Suprapubic skin (tissue), 4 donors: ENCODE data around the gene XRRA1. TPM values are rescaled to one million over a fixed set of nuclear protein-coding genes. Genes with fewer than 3 reads are reported as not detected.
"Not testable (repeated sequence)": the region's sequence is repeated elsewhere in the genome, so short reads cannot be mapped to it uniquely, and the experiment has no call there.

Source experiments
- DNase-seq, 2 donors: peaks; one replicate each; pipeline ENCODE4 v3.0.0-alpha.2; 2019; ENCODE audit warnings: low spot score in 2 of 2
- H3K27ac ChIP-seq: fragments of 200-600 bp; sonication (generic); one replicate; pipeline ENCODE4 v1.5.1; 2019
- H3K27me3 ChIP-seq: fragments of 200-600 bp; sonication (generic); one replicate; pipeline ENCODE4 v1.5.1; 2019
- H3K36me3 ChIP-seq: fragments of 200-600 bp; sonication (generic); one replicate; pipeline ENCODE4 v1.5.1; 2019
- H3K4me1 ChIP-seq: fragments of 200-600 bp; sonication (generic); one replicate; pipeline ENCODE4 v1.5.1; 2019
- H3K4me3 ChIP-seq: fragments of 200-600 bp; sonication (generic); one replicate; pipeline ENCODE4 v1.5.1; 2019; ENCODE audit warnings: mild to moderate bottlenecking
- H3K9me3 ChIP-seq: fragments of 200-600 bp; sonication (generic); one replicate; pipeline ENCODE4 v1.5.1; 2019
- EP300 ChIP-seq: sonication (generic); formaldehyde crosslinking; IDR thresholded peaks from one replicate; pipeline ENCODE4 v1.6.1; 2017; ENCODE audit warnings: antibody characterized with exemption
- POLR2A ChIP-seq, 2 donors: fragments of 450-650 bp; IDR thresholded peaks; one replicate each; pipeline ENCODE4 v1.6.1; 2017; ENCODE audit warnings: antibody characterized with exemption in 2 of 2, mild to moderate bottlenecking in 2 of 2, moderate library complexity in 2 of 2
- POLR2AphosphoS5 ChIP-seq, 3 donors: sonication (generic); formaldehyde crosslinking; IDR thresholded peaks; one replicate each; pipeline ENCODE4 v1.6.1; 2017; ENCODE audit warnings: antibody characterized with exemption in 3 of 3
- WGBS: methylation state at CpG from one replicate; pipeline ENCODE4 v1.1.5; 2018; 5-methylcytosine and 5-hydroxymethylcytosine counted together
- total RNA-seq, 4 donors: library from RNA; depleted of rRNA; stranded (reverse); fragments of >200 nt; gene quantifications; one replicate each; pipeline ENCODE4 v1.1.0, GENCODE V29; 2016
- TF ChIP-seq, protein P1 (sequence below), 2 donors: fragments of 200-600 bp in 1 of 2; fragments of 450-650 bp in 1 of 2; sonication (generic) in 1 of 2; IDR thresholded peaks; one replicate each; pipeline ENCODE4 v1.5.1; 2016 to 2019; ENCODE audit warnings: antibody characterized with exemption in 2 of 2, mild to moderate bottlenecking in 1 of 2, moderate library complexity in 1 of 2

Gene XRRA1
- total RNA-seq, 4 donors from 2014 or later = 10.5 to 17.4 (median 13.7) TPM

DNA sequence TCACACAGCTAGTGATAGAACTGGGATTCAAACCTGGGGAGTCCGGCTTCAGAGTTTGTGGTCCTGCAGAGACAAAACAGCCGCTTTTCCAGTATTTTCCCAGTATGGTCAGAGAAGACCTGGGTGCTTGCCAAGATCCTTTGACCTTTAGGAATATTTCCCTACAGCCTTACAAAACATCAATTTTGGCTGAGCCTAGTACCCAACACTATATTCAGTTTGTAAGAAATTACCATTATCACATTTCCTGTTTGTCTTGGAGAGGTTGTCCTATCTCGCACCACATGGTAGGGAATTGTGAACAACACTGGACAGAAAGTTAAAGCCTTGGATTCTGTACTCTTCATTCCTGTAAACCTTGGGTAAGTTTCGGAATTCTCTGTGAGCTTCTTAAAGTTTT, 29.1 kb upstream of the XRRA1 start:
- 96% methylated on average over 4 of the region's 4 CpGs for WGBS
- DNase-seq = no peak
- no peak for TF ChIP-seq EP300
- TF ChIP-seq, protein P1, sequence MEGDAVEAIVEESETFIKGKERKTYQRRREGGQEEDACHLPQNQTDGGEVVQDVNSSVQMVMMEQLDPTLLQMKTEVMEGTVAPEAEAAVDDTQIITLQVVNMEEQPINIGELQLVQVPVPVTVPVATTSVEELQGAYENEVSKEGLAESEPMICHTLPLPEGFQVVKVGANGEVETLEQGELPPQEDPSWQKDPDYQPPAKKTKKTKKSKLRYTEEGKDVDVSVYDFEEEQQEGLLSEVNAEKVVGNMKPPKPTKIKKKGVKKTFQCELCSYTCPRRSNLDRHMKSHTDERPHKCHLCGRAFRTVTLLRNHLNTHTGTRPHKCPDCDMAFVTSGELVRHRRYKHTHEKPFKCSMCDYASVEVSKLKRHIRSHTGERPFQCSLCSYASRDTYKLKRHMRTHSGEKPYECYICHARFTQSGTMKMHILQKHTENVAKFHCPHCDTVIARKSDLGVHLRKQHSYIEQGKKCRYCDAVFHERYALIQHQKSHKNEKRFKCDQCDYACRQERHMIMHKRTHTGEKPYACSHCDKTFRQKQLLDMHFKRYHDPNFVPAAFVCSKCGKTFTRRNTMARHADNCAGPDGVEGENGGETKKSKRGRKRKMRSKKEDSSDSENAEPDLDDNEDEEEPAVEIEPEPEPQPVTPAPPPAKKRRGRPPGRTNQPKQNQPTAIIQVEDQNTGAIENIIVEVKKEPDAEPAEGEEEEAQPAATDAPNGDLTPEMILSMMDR (IDR thresholded peaks at IDR 0.05) = no peak
- TF ChIP-seq POLR2AphosphoS5 (IDR thresholded peaks at IDR 0.05) = no peak
- no peak for TF ChIP-seq POLR2A (IDR thresholded peaks at IDR 0.05)
- Histone ChIP-seq H3K4me3 (no peak overlapping the region), H3K27ac (no peak overlapping the region), H3K36me3 (peaks cover 65% of the 10 kb centered on the region), H3K27me3 (no peaks in the 10 kb centered on the region), H3K4me1 (no peaks in the 10 kb centered on the region), H3K9me3 (no peaks in the 10 kb centered on the region)

DNA sequence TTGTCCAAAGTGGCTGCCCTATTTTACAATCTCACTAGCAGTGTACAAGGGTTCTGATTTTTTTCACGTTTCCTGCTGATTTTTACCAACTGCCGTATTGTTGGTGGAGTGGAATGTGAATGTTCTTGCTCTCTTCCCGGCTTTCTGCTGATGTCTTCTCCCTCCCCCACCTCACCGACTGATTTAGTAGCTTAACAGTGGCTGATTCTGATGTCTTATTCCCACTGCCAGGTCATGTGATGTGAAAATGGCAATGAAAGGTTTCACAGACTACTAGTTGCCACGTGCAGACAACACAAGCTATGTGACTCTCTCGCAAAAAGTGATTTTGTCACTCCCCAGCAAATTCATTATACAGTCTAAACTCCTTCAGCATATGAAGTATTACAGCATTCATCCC, 22.5 kb upstream of the XRRA1 start:
- TF ChIP-seq POLR2A (IDR thresholded peaks at IDR 0.05) = no peak
- TF ChIP-seq EP300 = no peak
- TF ChIP-seq, protein P1 (IDR thresholded peaks at IDR 0.05) = no peak
- TF ChIP-seq POLR2AphosphoS5 (IDR thresholded peaks at IDR 0.05) = no peak
- no peak overlapping the region for H3K4me3 ChIP-seq
- peaks cover 84% of the 10 kb centered on the region for H3K36me3 ChIP-seq
- no peak overlapping the region for H3K27ac ChIP-seq
- no peaks in the 10 kb centered on the region for H3K9me3 ChIP-seq
- WGBS = 83% methylated on average over 6 of the region's 6 CpGs
- no peaks in the 10 kb centered on the region for H3K27me3 ChIP-seq
- H3K4me1 ChIP-seq = no peaks in the 10 kb centered on the region
- DNase-seq = no peak

DNA sequence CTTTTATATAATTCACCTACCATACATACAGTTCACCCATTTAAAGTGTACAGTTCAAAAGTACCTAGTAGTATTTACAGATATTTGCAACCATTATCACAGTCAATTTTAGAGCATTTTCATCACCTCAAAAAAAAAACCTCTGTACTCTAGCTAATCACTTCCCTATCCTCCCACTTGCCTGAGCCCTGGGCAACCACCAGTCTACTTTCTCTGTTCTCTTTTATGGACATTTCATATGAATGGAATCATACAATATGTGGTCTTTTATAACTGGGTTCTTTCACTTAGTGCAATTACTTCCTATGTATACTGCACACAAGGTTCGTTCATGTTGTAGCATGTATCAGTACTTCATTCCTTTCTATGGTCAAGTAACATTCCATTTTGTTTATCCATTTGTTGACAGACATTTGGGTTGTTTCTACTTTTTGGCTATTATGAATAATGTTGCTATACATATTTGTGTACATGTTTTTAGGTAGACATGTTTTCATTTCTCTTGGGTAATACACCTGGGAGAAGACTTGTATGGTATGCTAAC, 22.0 kb upstream of the XRRA1 start:
- WGBS = 76% methylated on average over 1 of the region's 1 CpG
- H3K27me3 ChIP-seq = no peaks in the 10 kb centered on the region
- TF ChIP-seq, protein P1 (IDR thresholded peaks at IDR 0.05) = no peak
- no peak for TF ChIP-seq EP300
- no peaks in the 10 kb centered on the region for H3K9me3 ChIP-seq
- peaks cover 80% of the 10 kb centered on the region for H3K36me3 ChIP-seq
- no peak overlapping the region for H3K27ac ChIP-seq
- no peaks in the 10 kb centered on the region for H3K4me1 ChIP-seq
- DNase-seq = no peak
- H3K4me3 ChIP-seq = no peak overlapping the region

DNA sequence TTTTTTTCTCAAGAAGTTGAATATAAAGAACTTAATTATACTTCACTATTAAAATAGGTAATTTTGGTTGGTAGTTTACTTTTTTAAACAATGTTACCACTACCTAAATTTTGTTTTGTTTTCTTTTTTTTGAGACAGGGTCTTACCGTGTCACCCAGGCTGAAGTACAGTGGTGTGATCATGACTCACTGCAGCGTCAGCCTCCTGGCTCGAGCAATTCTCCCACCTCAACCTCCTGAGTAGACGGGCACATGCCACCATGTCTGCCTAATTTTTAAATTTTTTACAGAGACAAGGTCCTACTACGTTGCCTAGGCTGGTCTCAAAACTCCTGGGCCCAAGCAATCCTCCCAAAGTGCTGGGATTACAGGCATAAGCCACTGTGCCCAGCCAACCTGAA, 17.8 kb upstream of the XRRA1 start:
- 89% methylated on average over 5 of the region's 5 CpGs for WGBS
- H3K9me3 ChIP-seq = no peaks in the 10 kb centered on the region
- H3K27me3 ChIP-seq = no peaks in the 10 kb centered on the region
- H3K27ac ChIP-seq = no peak overlapping the region
- TF ChIP-seq, protein P1 (IDR thresholded peaks at IDR 0.05) = no peak
- peaks cover 52% of the 10 kb centered on the region for H3K36me3 ChIP-seq
- no peaks in the 10 kb centered on the region for H3K4me1 ChIP-seq
- H3K4me3 ChIP-seq = no peak overlapping the region
- no peak for DNase-seq

DNA sequence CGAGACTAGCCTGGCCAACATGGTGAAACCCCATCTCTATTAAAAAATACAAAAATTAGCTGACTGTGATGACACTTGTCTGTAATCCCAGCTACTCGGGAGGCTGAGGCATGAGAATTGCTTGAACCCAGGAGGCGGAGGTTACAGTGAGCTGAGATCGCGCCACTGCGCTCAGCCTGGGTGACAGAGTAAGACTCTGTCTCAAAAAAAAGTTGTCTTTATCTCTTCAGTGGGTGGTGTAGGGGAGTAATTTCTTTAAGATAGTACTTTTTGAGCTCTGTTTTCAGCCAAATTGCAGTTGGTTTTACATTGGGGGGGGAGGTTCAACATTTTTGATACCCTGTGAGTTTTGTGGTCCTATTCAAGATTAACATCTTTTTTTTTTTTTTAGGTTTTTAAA, 11.2 kb upstream of the XRRA1 start:
- H3K4me1 ChIP-seq, H3K9me3 ChIP-seq, DNase-seq, H3K36me3 ChIP-seq, H3K27me3 ChIP-seq, H3K27ac ChIP-seq, H3K4me3 ChIP-seq: not testable (repeated sequence)
- WGBS = 96% methylated on average over 6 of the region's 6 CpGs

DNA sequence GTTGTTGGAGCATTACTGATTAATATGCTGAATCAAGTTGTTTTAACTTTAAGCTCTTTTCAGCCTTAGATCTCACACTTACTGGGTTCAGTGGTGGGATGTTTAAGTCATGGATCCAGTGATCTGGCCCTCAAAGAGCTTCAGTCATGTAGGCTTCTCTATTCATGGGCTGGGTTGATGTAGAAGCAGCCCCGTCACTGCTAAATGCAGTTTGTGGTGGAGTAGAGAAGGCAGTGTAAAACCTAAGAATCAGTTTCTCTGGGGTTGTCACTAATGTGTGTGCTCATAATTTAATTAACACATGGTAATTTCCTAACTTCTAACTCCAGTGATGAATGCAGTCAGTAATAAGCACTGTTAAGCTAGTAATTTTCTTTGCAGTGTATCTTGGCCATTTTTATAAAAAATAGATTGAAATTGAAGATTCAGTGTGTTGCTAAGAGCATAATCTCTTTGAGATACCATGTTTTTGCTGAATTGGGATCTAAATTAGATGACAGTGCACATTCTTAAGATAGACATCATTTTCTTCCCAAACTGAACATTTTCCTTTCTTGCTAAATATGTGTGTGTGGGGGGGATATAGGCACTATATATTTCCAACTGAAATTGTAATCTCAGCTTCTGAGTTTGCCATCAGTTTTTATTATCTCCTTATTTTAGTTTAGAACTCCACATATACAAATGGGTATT, 9.2 kb upstream of the XRRA1 start:
- Histone ChIP-seq H3K9me3 (no peaks in the 10 kb centered on the region), H3K27ac (no peak overlapping the region), H3K36me3 (peaks cover 6% of the 10 kb centered on the region), H3K4me3 (no peak overlapping the region), H3K27me3 (no peaks in the 10 kb centered on the region), H3K4me1 (peaks cover 6% of the 10 kb centered on the region)
- 95% methylated on average over 1 of the region's 1 CpG for WGBS
- no peak for DNase-seq
- TF ChIP-seq POLR2AphosphoS5 (IDR thresholded peaks at IDR 0.05) (no peak), POLR2A (IDR thresholded peaks at IDR 0.05) (no peak), EP300 (no peak)
- TF ChIP-seq, protein P1 (IDR thresholded peaks at IDR 0.05) = no peak
